NT2/D1 (cell line): Measurements from ENCODE around the gene SH3YL1.

ENCODE experiments used
- YY1 ChIP-seq: IDR thresholded peaks from 2 replicates; pipeline ENCODE4 v1.6.1; 2011; ENCODE audit not compliant: insufficient read length, insufficient read depth
- ZNF274 ChIP-seq: IDR thresholded peaks from 2 replicates; pipeline ENCODE4 v1.6.1; 2011; ENCODE audit warnings: mild to moderate bottlenecking, low read depth, low read length

DNA sequence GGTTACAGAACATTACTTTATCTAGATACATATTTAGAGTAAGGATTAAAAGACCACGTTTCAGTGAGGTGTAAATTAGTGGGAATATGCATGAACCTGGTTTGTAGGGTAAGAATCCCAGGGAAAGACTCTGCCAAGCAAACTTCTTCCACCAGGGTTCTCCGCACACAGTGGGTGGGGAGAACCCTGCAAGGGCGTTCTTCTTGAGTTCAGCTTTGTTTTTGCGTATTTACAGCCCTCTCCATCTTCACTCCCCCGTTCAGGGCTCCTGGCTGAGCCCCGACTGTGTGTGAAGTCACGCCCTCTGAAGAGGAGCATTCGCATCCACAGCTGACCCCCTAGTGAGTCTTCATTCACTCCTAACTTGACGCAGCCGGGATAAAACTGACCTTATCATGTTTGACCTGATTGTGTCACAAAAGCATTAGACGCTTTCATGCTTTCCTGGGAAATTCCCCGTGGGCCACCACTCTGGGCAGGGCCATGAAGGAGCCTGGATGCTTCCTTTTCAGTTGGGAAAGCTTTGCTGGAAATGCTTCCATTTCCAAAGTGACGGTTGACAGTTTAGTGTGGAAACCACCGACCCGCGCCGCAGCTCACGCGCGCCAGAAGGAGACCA is 23.1 kb upstream of the SH3YL1 start:
- TF ChIP-seq ZNF274 (no peak), YY1 (no peak)
